Thyroid gland (tissue), 4 donors: ENCODE results near the gene PREB. TPM values are rescaled to one million over a fixed set of nuclear protein-coding genes. Genes with fewer than 3 reads are reported as not detected.
A peak's percentile ranks its signal among the peaks of the same experiment; 100 is the strongest.

ENCODE experiments used
- DNase-seq, 2 donors: peaks; one replicate each; pipeline ENCODE4 v3.0.0-alpha.2; 2019
- H3K27ac ChIP-seq, 3 donors: fragments of 200-600 bp; sonication (generic); 1 replicate in 2 of 3; 2 replicates in 1 of 3; pipeline ENCODE4 v1.5.1; 2016 to 2019; ENCODE audit warnings: mild to moderate bottlenecking in 1 of 3, moderate library complexity in 1 of 3
- H3K27me3 ChIP-seq: fragments of 200-600 bp; sonication (generic); one replicate; pipeline ENCODE4 v1.5.1; 2019
- H3K36me3 ChIP-seq, 2 donors: fragments of 200-600 bp; sonication (generic); one replicate each; pipeline ENCODE4 v1.5.1; 2016 to 2019
- H3K4me1 ChIP-seq, 2 donors: fragments of 200-600 bp; sonication (generic); one replicate each; pipeline ENCODE4 v1.5.1; 2017 to 2019
- H3K4me3 ChIP-seq, 3 donors: fragments of 200-600 bp; sonication (generic); replicated peaks in 1 of 3; 1 replicate in 2 of 3; 2 replicates in 1 of 3; pipeline ENCODE4 v1.5.1; 2016; ENCODE audit warnings: mild to moderate bottlenecking in 1 of 3
- H3K9me3 ChIP-seq: fragments of 200-600 bp; sonication (generic); one replicate; pipeline ENCODE4 v1.5.1; 2017
- POLR2A ChIP-seq, 2 donors: fragments of 450-650 bp; IDR thresholded peaks; one replicate each; pipeline ENCODE4 v1.6.1; 2017; ENCODE audit warnings: antibody characterized with exemption in 2 of 2, mild to moderate bottlenecking in 2 of 2, moderate library complexity in 1 of 2
- WGBS, 2 donors: methylation state at CpG; one replicate each; pipeline ENCODE4 v1.1.5; 2017; 5-methylcytosine and 5-hydroxymethylcytosine counted together
- intact Hi-C: fragments of 100-400 bp; cut with DNase I; formaldehyde crosslinking; loops from one replicate; pipeline ENCODE4 v1.15.1; 2023
- total RNA-seq, 4 donors: library from RNA; depleted of rRNA; stranded (reverse); fragments of >200 nt; gene quantifications; one replicate each; pipeline ENCODE4 v1.2.3, GENCODE V29; 2016
- TF ChIP-seq, protein P1 (sequence below), 6 experiments: fragments of 200-600 bp in 3 of 6; fragments of 450-650 bp in 3 of 6; sonication (generic) in 3 of 6; IDR thresholded peaks; one replicate each; pipeline ENCODE4 v1.5.1; 2016 to 2019; ENCODE audit warnings: antibody characterized with exemption in 6 of 6, mild to moderate bottlenecking in 2 of 6, inconsistent platforms in 1 of 6, moderate library complexity in 1 of 6

Gene PREB
- total RNA-seq, 4 donors from 2014 or later = 52.4 to 84.0 (median 55.2) TPM

- H3K27me3 ChIP-seq = no peaks in the 10 kb centered on the region
- TF ChIP-seq POLR2A (IDR thresholded peaks at IDR 0.05) = no peak
- TF ChIP-seq, protein P1, sequence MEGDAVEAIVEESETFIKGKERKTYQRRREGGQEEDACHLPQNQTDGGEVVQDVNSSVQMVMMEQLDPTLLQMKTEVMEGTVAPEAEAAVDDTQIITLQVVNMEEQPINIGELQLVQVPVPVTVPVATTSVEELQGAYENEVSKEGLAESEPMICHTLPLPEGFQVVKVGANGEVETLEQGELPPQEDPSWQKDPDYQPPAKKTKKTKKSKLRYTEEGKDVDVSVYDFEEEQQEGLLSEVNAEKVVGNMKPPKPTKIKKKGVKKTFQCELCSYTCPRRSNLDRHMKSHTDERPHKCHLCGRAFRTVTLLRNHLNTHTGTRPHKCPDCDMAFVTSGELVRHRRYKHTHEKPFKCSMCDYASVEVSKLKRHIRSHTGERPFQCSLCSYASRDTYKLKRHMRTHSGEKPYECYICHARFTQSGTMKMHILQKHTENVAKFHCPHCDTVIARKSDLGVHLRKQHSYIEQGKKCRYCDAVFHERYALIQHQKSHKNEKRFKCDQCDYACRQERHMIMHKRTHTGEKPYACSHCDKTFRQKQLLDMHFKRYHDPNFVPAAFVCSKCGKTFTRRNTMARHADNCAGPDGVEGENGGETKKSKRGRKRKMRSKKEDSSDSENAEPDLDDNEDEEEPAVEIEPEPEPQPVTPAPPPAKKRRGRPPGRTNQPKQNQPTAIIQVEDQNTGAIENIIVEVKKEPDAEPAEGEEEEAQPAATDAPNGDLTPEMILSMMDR (IDR thresholded peaks at IDR 0.05) = no peak
- 83 to 87% methylated on average over 8 of the region's 8 CpGs for WGBS, 2 donors
- H3K9me3 ChIP-seq = no peaks in the 10 kb centered on the region
- intact Hi-C loops = no loop called here
- H3K4me3 ChIP-seq = no peak overlapping the region
- no peak for DNase-seq
- no peaks in the 10 kb centered on the region for H3K36me3 ChIP-seq
- peaks cover 0 to 14% of the 10 kb centered on the region in 2 donors for H3K4me1 ChIP-seq
- H3K27ac ChIP-seq = no peak overlapping the region
These were observed 37.0 kb upstream of the PREB start for GRCh38 chr2:27171351-27171848.

- H3K4me1 ChIP-seq = peaks cover 0 to 14% of the 10 kb centered on the region in 2 donors
- H3K4me3 ChIP-seq = no peak overlapping the region
- intact Hi-C loops = no loop called here
- 73 to 81% methylated on average over 6 of the region's 6 CpGs for WGBS, 2 donors
- H3K27me3 ChIP-seq = no peaks in the 10 kb centered on the region
- H3K27ac ChIP-seq = no peak overlapping the region
- no peak for TF ChIP-seq POLR2A (IDR thresholded peaks at IDR 0.05)
- TF ChIP-seq, protein P1 (IDR thresholded peaks at IDR 0.05) = no peak
- DNase-seq = peak; percentile 12 to 15
- H3K9me3 ChIP-seq = no peaks in the 10 kb centered on the region
- H3K36me3 ChIP-seq = no peaks in the 10 kb centered on the region
These were observed 36.3 kb upstream of the PREB start for GRCh38 chr2:27170581-27171337.

- Histone ChIP-seq H3K4me3 (no peak overlapping the region), H3K4me1 (peaks cover 0 to 6% of the 10 kb centered on the region in 2 donors), H3K27ac (no peak overlapping the region), H3K27me3 (no peaks in the 10 kb centered on the region), H3K9me3 (no peaks in the 10 kb centered on the region), H3K36me3 (no peaks in the 10 kb centered on the region)
- intact Hi-C loops = no loop called here
- no peak for DNase-seq
- WGBS, 2 donors = 87 to 92% methylated on average over 8 of the region's 8 CpGs
- TF ChIP-seq, protein P1 (IDR thresholded peaks at IDR 0.05) = no peak
- no peak for TF ChIP-seq POLR2A (IDR thresholded peaks at IDR 0.05)
These were observed 30.7 kb upstream of the PREB start for GRCh38 chr2:27164960-27165763.

GRCh38 chr2:27162151-27163121, 28.0 kb upstream of the PREB start:
- no peak overlapping the region for H3K4me3 ChIP-seq
- H3K9me3 ChIP-seq = no peaks in the 10 kb centered on the region
- H3K36me3 ChIP-seq = no peaks in the 10 kb centered on the region
- H3K4me1 ChIP-seq = no peaks in the 10 kb centered on the region
- no peak for DNase-seq
- TF ChIP-seq, protein P1 (IDR thresholded peaks at IDR 0.05) = no peak
- TF ChIP-seq POLR2A (IDR thresholded peaks at IDR 0.05) = no peak
- H3K27me3 ChIP-seq = no peaks in the 10 kb centered on the region
- intact Hi-C loops = no loop called here
- no peak overlapping the region for H3K27ac ChIP-seq
- 87 to 89% methylated on average over 15 of the region's 15 CpGs for WGBS, 2 donors
